Psoas muscle (tissue), 8 donors: ENCODE data around the gene STAB2. TPM values are rescaled to one million over a fixed set of nuclear protein-coding genes. Genes with fewer than 3 reads are reported as not detected.

Source experiments
- ATAC-seq, 4 donors: fragments of 200-7000 bp; cut with Tn5 transposase; one replicate each; pipeline ENCODE4 v1.9.1; 2020; ENCODE audit warnings: moderate library complexity in 3 of 4, mild to moderate bottlenecking in 2 of 4
- DNase-seq, 2 donors: peaks; one replicate each; pipeline ENCODE4 v3.0.0-alpha.2; 2020
- H3K27ac ChIP-seq: fragments of 200-600 bp; one replicate; pipeline ENCODE4 v1.8.0; 2022
- H3K27me3 ChIP-seq, 3 donors: fragments of 200-600 bp in 1 of 3; one replicate each; pipeline versions ENCODE4 v1.6.1 to v1.8.0; 2013 to 2022; ENCODE audit warnings: low read length in 2 of 3, mild to moderate bottlenecking in 2 of 3, moderate library complexity in 1 of 3; ENCODE audit not compliant: insufficient read depth in 3 of 3
- H3K36me3 ChIP-seq, 2 donors: fragments of 200-600 bp in 1 of 2; one replicate each; pipeline versions ENCODE4 v1.6.1 to v1.8.0; 2013 to 2022; ENCODE audit warnings: low read depth in 1 of 2, mild to moderate bottlenecking in 1 of 2, moderate library complexity in 1 of 2; ENCODE audit not compliant: insufficient read depth in 1 of 2
- H3K4me1 ChIP-seq: fragments of 200-600 bp; one replicate; pipeline ENCODE4 v1.8.0; 2022
- H3K4me3 ChIP-seq: fragments of 200-600 bp; one replicate; pipeline ENCODE4 v1.8.0; 2022; ENCODE audit warnings: mild to moderate bottlenecking
- H3K9me3 ChIP-seq: fragments of 200-600 bp; one replicate; pipeline ENCODE4 v1.8.0; 2022
- WGBS, 3 donors: extraction: QIAGEN DNeasy Blood & Tissue Kit; methylation state at CpG; one replicate each; pipeline versions ENCODE4 v1.1.6 to v1.1.7; 2013; 5-methylcytosine and 5-hydroxymethylcytosine counted together
- intact Hi-C, 2 donors: fragments of 100-400 bp; cut with DNase I; formaldehyde crosslinking; loops; one replicate each; pipeline versions ENCODE4 v1.11.0 to v1.14.2; 2022
- polyA plus RNA-seq, 3 donors: library from polyadenylated mRNA; stranded (reverse); fragments of 200-250 nt; gene quantifications; one replicate each; pipeline ENCODE4 v1.2.3, GENCODE V29; 2013
- total RNA-seq, 4 donors: library from RNA; stranded (reverse); fragmentation: NEBNext Ultra II Directional in 2 of 4; extraction: Animal tissue kit (Norgen Biotek cat#: 25700) in 2 of 4; gene quantifications; one replicate each; pipeline versions ENCODE4 v1.2.1 to v1.2.4, GENCODE V29; 2021 to 2023
- TF ChIP-seq, protein P1 (sequence below): fragments of 200-600 bp; IDR thresholded peaks from one replicate; pipeline ENCODE4 v1.8.0; 2022; ENCODE audit warnings: antibody characterized with exemption
- donor health status: healthy with polysubstance abuse.
- donor health status: DM: no; HTN: no; CAD: no; lungs with moderate emphysema.
- donor health status: Bipolar disorder and iron deficiency.
- donor health status: healthy.
- donor health status: DM: yes; HTN: yes; CAD: no.
- donor health status: DM: no; HTN: no; CAD: no.
- donor health status: DM: no; HTN: no; CAD: no.
- donor health status: DM: yes; HTN: yes; CAD: no.

Gene STAB2
- total and polyA plus RNA-seq, 7 donors, result under 0.01 to 0.32 (median 0.06) TPM; not detected in 2

DNA sequence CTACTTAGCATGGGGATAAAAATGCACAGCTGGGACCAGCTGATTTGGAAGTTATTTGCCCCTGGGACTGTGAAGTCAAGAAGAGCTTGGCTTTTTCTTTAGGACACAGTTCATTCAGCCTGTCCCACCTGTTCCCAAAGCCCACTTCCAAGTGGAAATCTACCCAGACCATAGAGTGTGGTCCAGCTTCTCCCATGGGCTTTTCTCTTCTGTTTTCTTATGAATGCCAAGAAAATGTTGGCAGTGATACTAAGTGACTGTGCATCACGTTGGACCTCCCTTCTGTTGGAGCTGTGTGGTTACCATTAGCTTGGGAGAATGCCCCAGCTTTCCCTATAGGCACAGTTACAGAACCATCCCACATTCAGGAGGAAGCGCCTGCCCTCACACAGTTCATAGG lies 164.5 kb downstream of the STAB2 start:
- intact Hi-C loops, result no loop called here
- WGBS, 3 donors, result 30 to 35% (median 34%) methylated on average over 2 of the region's 2 CpGs
- ATAC-seq (no peak), DNase-seq (no peak)
- no peaks in the 10 kb centered on the region for H3K36me3 ChIP-seq
- TF ChIP-seq, protein P1, sequence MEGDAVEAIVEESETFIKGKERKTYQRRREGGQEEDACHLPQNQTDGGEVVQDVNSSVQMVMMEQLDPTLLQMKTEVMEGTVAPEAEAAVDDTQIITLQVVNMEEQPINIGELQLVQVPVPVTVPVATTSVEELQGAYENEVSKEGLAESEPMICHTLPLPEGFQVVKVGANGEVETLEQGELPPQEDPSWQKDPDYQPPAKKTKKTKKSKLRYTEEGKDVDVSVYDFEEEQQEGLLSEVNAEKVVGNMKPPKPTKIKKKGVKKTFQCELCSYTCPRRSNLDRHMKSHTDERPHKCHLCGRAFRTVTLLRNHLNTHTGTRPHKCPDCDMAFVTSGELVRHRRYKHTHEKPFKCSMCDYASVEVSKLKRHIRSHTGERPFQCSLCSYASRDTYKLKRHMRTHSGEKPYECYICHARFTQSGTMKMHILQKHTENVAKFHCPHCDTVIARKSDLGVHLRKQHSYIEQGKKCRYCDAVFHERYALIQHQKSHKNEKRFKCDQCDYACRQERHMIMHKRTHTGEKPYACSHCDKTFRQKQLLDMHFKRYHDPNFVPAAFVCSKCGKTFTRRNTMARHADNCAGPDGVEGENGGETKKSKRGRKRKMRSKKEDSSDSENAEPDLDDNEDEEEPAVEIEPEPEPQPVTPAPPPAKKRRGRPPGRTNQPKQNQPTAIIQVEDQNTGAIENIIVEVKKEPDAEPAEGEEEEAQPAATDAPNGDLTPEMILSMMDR, result no peak
- H3K4me3 ChIP-seq, result no peak overlapping the region
- H3K27ac ChIP-seq, result no peak overlapping the region
- H3K9me3 ChIP-seq, result no peaks in the 10 kb centered on the region
- H3K4me1 ChIP-seq, result no peaks in the 10 kb centered on the region
- no peaks in the 10 kb centered on the region for H3K27me3 ChIP-seq

DNA sequence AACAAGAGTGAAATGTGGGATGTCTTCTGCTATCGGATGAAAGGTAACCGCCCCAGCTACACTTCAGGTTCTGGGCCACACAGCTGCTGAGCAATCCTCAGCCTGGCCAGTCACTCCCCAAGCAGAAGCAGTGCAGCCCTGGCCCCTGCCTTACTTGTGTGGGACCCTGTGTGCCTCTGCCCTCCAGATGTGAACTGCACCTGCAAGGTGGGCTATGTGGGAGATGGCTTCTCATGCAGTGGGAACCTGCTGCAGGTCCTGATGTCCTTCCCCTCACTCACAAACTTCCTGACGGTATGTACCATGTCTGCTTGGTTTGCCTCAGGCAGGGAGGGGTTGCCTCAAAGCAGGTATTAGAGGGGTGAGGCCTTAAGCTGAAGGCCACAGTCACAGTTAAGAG lies 168.4 kb downstream of the STAB2 start:
- DNase-seq, result no peak
- no peaks in the 10 kb centered on the region for H3K27me3 ChIP-seq
- no peak overlapping the region for H3K4me3 ChIP-seq
- H3K36me3 ChIP-seq, result no peaks in the 10 kb centered on the region
- no peak for ATAC-seq
- intact Hi-C loops, result no loop called here
- WGBS, 3 donors, result 63 to 73% (median 67%) methylated on average over 3 of the region's 3 CpGs
- no peaks in the 10 kb centered on the region for H3K9me3 ChIP-seq
- TF ChIP-seq, protein P1, result no peak
- peaks cover 9% of the 10 kb centered on the region for H3K4me1 ChIP-seq
- H3K27ac ChIP-seq, result no peak overlapping the region

DNA sequence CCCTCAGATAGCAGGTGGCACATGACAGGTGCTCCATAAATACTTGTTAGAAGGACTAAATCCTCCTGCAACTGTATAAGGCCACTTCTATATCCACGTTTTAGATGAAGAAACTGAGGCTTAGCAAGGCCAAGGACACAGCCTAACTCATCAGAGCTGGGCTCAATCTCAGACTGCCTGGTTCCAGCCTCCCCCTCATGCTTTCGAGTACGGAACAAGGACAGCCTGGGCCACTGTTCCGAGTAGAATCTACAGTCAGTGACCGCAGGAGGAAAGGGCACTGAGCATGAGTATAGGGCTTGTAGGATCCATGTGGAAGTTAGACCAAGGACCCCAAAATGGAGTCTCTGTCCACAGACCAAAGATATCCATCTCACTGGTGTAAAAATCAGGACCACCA lies 169.4 kb downstream of the STAB2 start:
- Histone ChIP-seq H3K4me3 (no peak overlapping the region), H3K27ac (no peak overlapping the region), H3K9me3 (no peaks in the 10 kb centered on the region), H3K27me3 (no peaks in the 10 kb centered on the region), H3K36me3 (no peaks in the 10 kb centered on the region), H3K4me1 (peaks cover 9% of the 10 kb centered on the region)
- no peak for DNase-seq
- intact Hi-C loops, result no loop called here
- 90 to 94% (median 93%) methylated on average over 5 of the region's 5 CpGs for WGBS, 3 donors
- ATAC-seq, result no peak
- TF ChIP-seq, protein P1, result no peak

DNA sequence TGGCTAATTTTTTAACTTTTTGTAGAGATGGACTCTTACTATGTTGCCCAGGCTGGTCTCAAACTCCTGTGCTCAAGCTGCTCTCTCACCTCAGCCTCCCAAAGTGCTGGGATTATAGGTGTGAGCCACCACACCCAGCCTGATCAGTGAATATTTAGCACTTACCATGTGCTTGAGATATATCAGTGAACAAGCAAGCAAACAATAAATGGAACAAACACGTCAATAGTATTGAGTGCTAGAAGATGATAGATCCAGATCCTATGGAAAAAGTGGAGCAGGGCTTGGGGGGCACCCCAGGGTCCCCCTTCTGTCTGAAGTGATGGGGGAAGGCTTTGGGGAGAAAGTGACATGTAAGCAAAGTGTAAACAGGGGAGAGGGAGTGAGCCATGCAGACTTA lies 170.2 kb downstream of the STAB2 start:
- DNase-seq (no peak), ATAC-seq (no peak)
- H3K27ac ChIP-seq, result no peak overlapping the region
- no peaks in the 10 kb centered on the region for H3K36me3 ChIP-seq
- no peak overlapping the region for H3K4me3 ChIP-seq
- intact Hi-C loops, result no loop called here
- peaks cover 9% of the 10 kb centered on the region for H3K4me1 ChIP-seq
- TF ChIP-seq, protein P1, result no peak
- no peaks in the 10 kb centered on the region for H3K27me3 ChIP-seq
- 95 to 100% (median 96%) methylated on average over 1 of the region's 1 CpG for WGBS, 3 donors
- no peaks in the 10 kb centered on the region for H3K9me3 ChIP-seq
